HT-29 (cell line): ENCODE results near the gene RASSF10. TPM values are rescaled to one million over a fixed set of nuclear protein-coding genes. Genes with fewer than 3 reads are reported as not detected.

Experiments
- DNase-seq: peaks from one replicate; pipeline ENCODE4 v3.0.0-alpha.2; 2015; ENCODE audit warnings: low spot score
- total RNA-seq: library from RNA; depleted of rRNA; stranded (reverse); fragments of >200 nt; shearing (Covaris generic); gene quantifications from 2 replicates; pipeline ENCODE4 v1.2.3, GENCODE V29; 2014

RASSF10 gene
- total RNA-seq, 1 experiment from 2014 or later, result 33.8 TPM

DNA sequence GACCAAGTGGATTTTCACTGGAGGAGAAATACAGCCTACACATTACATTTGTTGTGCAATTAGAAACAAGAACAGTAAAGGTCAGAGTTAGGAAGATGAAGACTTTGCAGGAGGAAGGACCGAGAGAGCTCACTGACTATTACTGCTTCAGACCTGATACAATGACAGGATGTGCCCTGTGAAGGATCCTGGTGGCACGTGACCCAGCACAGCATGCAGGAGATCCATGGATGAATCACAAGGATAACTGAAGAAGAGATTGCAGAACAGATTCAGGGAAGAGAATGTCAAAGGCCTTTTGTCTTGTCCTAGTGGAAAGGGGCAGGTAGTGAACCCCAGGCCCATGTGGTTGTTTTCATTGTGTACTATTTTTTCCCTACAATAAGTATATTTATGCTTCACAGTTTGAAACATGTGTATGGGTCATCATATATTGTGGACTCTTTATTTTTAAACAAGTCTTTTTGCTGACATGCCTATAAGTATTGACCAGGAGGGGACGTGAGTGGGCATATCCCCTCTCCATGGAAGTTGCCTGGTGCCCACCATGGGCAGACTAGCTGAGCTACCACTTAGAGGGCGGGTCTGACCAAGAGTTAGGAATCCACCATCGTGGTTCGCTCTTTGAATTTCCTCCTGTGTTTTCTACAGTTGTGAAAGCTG, 44.3 kb downstream of the RASSF10 start:
- DNase-seq, result peak; percentile 26

DNA sequence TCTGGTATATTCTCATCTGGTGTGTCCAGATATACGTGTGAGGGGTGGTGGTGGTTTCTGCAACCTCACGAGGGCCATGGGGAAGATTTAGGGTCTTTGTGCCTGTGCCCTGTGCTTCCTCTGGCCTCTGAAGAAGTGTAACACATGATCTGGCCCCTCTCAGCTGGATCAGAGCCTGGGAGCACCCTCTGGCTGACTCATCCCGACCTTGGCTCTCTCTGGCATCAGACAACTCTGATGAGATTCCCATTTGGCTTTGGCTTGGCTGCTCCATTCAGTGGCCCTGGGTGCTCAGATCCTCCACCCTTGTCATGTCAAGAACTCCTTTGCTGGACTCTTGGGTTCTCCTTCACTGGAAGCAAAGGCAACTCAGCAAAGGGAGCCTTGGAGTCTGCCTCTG, 45.2 kb downstream of the RASSF10 start:
- DNase-seq, result no peak

DNA sequence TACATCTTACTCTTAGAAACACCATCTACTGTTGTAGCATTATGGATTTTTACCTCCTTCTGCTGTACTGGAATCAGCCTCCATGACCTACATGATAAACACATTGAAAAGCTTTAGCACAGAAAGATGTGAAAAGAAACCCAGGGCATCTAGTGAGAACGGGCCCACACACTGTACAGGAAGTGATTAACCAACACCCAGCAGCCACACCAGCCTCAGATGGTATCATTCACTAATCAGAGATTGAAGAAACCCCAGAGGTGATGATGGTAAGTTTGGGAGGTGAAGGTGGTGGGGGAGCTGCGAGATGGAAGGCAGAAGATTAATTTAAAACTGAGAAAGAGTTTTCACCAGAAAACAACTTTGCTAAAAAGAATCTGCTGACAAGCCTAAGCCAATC, 46.1 kb downstream of the RASSF10 start:
- no peak for DNase-seq

DNA sequence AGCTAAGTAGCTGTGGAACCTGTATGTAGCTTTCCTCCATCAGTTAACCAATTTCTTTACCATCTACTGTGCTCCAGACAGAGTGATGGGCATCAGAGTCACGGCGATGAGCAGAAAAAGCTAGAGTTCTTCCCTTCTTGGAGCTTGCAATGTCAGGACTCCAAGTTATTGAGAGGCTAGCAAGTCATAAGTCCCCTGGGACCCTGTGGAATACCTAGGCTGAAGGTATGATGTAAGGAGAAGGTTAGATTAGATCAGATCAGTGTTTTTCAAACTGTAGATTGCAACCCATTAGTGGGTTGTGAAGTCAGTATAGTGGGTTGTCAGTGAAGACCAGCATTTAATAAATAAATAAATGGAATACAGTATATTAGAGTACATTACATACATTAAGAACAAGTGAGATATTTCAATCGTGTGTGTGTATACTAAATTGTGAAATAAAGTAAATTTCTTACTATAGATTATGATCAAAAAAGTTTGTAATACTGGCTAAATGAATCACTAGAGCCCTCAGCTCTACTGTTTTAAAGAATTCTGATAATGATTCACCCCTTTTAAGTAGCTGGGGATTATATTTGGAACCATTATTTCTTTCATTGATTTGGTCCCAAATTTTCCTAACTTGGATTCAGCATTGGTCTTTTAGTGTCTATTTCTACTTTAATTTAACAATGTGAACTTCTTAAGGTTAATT, 52.3 kb downstream of the RASSF10 start:
- no peak for DNase-seq
